HG03095 (cell line): ENCODE results near the gene RASSF1.
"Not testable (repeated sequence)": the region's sequence is repeated elsewhere in the genome, so short reads cannot be mapped to it uniquely, and the experiment has no call there.

Source experiments
- ATAC-seq: cut with Tn5 transposase; IDR thresholded peaks from one replicate; pipeline ENCODE4 v1.9.1; 2021; ENCODE audit warnings: moderate library complexity; ENCODE audit not compliant: unreplicated experiment

The RASSF1 gene

DNA sequence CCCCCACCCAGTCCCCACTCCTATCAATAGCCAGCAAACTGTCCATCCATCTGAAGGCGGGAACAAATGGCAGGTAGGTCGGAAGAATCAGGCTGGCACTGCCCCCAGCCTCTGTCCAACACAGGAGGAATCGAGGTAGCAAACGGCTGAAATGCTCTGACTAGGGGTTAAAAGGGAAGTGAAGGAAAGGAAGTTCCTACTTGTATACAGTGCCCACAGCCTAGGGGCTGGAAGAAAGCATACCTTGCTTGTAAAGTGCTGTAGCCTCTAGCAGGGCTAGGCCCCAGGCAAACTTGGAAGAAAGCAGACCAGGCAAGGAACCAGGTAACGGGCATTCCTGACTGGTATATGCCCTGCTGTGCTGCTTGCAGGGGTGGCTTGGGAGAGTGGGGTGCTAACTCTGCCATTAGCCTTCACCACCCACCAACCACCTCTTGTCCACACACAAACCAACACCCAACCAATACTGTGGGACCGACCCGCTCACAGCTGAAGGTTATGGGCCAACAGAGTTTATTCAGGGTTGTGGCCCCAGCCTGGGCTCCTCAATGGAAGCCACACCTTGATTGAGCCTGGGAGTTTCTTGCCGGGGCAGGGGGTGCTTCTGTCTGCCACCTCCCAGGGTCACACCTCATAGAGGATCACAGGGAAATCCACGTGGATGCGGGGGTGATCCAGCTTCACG is 15.0 kb downstream of the RASSF1 start:
- no peak for ATAC-seq

DNA sequence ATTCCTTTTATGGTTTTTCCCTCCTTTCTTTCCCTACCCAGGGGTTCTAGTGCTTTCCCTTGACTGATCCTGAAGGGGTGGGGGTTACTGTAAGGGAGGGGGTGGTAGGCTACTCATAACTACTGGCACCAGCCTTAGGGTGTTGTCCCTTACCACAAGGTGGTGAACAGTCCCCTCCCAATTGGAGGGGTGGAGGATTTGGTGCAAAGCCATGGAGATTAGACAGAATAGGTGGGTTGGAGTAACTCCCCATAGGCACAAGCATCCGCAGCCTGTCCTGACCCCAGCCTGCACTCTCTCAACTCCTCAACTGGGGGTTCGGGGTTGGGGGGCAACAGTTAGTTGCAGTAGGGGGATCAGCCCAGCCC is 15.5 kb downstream of the RASSF1 start:
- no peak for ATAC-seq

DNA sequence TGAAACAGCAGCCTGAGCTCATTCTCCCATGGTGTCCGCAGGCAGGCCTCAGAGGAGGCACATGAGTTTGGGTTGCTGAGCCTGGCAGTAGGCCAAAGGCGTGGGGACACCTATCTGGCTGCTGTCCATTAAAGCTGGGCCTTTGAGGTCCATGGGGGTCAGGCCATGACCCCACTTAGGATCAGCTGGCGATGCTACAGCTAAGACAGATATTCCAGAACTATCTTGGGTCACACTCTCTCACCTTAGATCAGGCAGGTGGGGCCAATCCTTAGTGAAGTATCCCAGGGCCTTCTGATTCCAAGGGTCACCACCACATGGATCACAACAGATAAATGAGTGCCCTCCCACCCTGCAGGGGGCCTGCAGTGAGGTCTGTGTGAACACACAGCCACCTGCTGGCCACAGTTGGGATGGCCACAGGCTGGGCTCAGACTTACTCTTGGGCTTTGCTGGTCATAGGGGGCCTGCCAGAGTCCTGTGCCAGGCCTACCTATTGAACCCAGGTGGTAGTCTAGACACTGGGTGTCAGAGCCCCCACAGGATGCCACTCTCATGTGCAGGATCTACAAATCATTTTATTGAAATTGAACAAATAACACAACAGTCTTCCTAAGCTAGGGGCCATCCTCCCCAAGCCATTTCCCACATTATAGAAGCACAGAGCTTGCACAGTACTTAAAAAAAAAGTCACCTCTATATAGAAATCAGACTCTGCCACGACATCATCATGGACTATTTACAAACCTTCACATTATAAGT is 16.1 kb downstream of the RASSF1 start:
- no peak for ATAC-seq

DNA sequence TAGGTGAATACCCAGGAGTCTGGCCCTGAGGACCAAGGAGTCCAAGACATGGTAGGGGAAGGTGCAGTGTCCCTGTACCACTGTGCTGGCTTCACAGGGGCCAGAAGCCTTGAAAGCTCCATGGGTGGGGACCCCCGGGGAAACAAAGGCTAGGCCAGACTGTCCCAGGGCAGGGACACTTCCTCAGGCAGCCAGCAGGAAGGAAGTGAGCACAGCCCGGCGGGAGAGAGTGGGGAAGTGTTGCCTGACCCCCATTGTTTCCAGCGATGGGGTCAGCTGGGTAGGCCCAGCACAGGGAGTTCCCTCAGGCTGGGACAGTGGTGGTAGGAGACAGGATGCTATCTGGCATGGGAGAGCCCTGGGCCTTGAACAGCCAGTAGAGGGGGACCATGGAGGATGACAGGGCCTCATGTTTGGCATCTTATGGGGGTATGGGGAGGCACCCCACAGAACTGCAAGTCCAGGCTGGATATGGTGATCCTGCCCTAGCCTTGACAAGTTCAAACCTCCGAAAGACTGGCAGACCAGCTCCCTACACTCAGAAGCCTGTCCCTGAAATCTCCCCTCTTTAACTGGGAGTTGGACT is 16.9 kb downstream of the RASSF1 start:
- ATAC-seq: no peak

DNA sequence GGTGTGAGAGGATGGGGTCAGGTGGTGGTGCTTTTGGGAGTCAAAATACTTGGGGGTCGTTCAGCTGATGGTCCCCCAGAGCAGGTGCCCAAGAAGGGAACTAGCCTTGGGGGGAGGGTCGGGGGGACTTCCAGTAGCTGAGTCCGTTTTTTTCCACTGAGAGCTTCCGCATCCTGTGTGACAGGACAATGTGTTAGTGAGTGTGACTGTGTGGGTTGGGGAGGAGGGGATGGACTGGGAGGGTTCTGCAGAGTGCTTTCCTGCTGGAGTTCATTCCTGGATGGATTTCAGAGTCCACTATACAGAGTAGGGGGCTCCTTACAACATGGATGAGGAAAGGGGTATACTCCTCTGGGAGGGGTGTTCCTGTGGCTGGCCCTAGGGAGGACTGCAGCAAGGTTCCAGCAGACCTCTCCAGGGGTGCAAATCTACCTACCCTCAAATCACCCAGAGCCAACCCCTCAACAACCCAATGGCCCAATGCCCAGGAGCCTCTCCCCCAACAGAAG is 17.5 kb downstream of the RASSF1 start:
- no peak for ATAC-seq

DNA sequence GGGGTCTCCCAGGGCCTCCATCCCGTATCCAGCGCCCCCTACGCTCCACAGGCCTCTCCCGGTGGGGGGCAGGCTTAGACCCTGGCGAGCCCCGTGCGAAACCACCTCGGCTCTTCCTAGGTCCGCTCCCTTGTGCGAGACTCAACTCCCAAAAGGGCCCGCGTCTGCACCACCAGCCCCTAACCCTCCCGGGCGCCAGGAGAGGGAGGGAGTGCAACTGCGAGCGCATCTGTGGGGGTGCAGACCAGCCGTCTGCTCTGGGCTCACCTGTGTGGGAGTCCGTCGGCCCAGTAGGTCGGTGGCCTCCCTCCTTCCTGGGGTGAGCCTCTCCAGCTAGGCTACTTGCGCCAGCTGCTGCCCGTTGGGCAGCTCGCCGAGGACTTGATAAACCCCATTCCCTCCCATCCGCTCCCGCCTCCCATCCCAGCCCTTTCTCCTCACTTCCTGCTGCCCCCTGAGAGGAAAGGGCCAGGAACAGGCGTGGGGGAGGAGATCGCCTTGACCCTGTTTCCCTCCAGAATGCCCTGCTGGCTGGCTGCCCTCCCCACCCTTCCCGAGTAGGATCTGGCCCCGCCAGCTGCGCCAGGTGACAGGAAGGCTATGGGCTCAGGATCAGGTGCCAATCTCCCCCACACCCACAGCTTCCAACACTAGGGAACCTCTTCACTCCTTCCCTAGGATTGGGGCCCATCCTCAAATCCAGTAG is 18.1 kb downstream of the RASSF1 start, which contains the start of gene HYAL2:
Gene HYAL2, minus strand, starts transcription at position 360 of the 706 bp plus-strand sequence. CDS start 2,256 bp downstream, outside the sequence.
- no peak for ATAC-seq

DNA sequence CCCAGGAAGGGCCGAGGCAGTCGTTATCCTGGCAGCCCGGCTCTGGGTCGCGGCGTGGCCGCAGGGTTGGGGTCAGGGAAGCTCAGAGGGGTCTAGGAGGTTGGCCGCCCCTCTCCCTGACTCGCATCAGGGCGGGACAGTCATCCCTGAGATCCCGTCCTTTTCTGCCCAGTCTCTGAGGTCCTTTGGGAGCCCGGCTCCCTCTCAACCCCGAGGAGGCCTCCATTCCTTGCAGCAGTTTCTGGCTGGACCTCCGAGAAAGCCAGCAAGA is 18.6 kb downstream of the RASSF1 start:
- no peak for ATAC-seq

DNA sequence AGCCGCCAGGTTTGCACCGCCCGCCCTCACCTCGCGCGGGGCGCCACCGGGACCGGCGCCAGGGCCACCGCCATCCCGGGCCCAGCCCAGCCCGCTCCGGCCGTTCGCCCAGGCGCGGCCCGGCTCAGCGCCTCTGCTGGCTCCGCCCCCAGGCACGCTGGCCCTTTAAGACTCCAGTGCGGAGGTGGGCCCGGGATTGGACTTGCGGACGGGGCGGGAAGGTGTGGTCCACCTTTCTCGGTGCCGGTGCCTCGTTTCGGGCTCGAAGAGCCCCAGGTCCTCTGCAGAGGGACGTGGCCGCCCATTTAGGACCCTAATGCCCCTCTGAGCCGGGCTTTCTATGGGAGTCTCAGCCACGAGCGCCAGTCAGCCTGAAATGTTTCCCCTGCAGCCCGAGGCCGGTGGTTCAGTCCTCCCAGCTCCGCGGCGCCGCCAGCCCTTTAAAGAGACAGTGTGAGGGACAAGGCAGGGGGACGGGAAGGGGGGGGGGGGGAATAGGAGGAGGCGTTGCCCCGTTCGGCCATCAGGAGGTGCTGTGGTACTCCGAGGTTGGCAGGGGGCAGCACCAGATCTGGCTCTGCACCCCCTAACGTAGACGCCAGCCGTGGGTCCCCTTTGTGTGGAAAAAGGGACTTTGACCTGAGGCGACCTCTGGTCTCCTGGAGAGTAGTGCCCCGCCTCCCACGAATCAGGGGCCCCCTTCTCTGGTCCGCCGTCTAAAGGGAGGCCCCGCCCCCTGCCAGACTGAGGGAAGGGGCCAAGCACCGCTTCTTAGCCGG is 19.1 kb downstream of the RASSF1 start:
- ATAC-seq: peak; percentile 75

DNA sequence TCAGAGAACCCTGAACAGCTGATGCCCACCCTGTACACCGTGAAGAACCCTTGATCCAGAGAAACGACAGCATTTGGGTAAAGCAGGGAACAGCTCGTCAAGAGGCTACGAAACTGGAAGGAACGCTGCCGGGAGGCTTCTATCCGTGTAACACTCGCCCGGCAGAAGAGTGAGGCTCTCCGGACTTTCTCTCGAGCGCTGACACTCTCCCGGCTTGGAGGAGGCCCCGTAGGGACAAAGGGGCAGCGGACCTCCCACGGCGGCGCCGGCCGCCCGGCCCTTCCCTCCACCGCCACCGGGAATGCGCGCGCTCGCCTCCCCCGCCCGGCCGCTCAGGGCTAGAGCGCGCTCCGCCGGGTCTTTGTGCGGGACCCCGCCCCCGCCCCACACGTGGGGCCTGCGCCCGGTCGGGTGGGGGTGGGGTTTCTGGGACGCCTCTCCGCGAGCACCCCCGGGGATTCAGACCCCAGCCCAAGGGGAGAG is 19.7 kb downstream of the RASSF1 start:
- peak; percentile 52 for ATAC-seq

DNA sequence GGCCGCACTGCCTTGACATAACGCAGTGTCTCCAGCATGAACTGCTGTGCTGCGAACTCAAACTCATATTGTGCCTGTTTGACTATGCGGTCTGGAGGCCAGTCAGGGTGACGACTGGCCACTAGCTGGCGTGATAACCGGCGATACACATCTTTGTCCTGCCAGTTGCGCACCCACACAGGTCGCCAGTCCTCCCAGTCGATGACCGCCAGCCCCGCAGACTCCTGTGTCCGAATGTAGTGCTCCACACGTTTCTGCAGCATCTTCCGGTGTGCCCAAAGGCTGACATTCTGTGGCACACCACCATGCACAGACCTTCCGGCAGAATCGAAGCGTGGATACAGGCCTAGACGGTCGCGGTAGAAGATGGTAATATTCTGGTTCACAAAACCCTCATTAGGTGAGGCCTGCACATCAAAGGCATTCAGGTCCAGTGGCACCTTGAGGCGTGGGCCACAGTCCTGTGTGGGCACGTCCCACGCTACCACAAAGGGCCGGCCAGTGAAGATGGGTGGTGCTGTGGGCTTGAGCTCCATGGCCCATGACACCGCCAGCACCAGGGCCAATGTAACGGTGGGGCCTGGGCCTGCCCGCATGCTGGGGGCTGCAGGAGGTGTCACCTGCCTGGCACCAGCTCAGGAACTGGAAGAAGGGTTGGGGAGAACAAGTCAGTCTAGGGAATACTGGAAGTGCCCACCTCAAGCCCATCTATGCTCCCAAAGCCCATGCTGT is 20.6 kb downstream of the RASSF1 start:
- no peak for ATAC-seq

DNA sequence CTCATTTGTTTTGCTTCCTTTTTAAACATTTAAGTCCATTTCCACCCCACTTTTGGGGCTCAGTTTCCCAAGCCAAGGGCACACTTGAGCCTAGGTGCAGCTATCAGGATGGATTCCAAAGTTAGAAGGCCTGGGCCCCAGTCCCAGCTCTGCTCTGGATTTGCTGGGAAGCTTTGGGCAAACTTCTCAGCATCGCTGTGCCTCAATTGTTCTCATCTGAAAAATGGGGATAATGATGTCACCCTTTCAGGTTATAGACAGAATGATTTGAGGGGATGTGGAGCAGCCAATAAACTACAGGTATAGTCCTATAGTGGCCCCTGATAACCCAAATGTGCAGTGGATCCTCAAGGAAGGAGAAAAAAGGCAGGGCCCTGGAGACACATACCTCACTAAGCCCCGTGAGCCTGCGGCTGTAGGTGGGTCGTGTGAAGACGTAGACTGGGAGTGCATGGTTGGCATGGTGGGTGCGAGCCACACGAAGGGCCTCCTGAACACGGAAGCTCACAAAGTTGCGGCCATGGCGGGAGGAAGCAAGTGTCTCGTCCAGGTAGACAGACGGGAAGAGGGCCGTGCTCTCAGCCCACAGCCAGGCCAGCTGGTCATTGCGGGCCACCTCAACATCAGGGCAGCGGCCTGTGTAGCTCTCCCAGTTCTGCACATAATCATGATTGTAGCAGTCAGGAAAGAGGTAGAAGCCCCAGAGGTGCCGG is 21.3 kb downstream of the RASSF1 start:
- no peak for ATAC-seq

DNA sequence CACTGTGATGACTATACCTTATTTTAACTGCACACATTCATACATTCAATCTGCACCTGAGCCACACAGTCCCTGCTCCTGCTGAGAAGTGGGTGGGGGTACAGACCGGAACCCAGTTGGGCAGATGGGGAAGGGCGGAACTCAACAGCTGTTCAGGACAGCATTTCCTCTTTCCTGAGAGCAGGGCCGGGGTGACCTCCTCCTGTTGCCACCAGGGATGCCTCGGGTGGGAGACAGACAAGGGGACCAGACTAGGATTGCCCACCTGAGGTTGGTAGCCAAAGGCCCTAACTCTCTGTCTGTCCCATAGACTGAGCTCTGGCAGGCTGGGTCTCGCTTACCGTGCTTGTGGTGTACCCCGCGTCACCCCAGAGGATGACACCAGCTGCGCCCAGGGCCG is 22.0 kb downstream of the RASSF1 start:
- ATAC-seq: no peak

DNA sequence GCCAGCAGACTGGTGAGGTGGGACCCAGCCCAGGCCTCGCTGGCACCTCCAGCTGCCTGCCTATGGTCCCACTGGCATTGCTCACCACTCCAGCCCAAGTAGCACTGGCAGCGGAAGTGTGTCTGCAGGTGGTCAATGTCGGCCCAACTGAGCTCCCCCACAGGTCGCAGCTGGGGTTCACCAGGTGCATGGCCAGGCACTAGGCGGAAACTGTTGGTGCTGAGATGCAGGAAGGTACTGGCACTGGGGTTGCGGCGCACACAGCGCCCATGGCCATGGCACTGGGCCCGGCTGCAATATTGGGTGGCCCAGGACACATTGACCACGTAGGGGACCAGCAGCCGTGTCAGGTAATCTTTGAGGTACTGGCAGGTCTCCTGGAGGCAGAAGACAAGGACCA is 22.5 kb downstream of the RASSF1 start:
- ATAC-seq: no peak

DNA sequence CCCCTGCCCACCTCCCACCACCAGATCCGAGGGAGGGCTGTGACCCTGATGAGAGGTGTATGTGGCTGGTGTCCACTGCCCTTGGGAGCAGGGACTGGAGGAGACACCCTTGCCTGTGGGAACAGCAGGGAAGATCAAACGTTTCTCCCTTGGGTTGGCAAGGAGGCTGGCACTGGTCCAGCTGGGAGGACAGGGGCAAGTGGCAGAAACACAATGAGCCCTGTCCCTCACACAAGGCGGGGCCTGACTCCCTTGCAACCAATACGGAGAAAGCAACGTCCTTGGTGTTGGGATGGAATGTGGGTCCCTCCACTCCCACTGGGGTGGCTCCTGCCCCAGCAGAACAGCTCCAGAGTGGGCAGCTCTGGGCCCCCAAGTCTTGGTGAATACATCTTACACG is 23.3 kb downstream of the RASSF1 start:
- no peak for ATAC-seq

DNA sequence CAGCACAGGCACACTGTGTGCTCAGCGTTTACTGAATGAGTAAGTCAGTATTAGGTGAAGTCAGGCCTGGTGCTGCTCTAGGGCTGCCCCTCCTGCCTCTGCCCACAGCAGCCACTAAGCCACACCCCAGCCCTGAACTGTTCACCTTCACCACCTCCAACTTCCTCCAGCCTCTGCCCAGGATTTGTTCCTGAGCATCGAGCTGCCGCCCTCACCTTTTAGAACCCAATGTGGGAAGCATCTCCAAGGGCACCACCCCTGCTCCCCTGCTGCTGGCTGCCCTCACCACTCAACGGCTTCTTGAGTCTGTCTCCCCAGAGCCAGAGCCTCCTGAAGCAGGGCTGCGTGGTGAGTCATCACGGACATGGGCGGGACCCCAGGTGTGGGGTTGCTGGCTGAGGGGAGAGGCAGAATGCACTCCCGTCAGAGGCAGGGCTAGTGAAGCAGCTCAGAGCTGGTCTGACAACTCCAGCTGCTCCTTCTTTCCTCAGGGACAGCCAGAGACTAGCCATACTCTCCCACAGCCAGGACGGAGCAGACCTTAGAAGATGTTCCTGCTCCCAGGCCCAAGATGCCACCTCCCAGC is 23.9 kb downstream of the RASSF1 start:
- ATAC-seq: no peak

DNA sequence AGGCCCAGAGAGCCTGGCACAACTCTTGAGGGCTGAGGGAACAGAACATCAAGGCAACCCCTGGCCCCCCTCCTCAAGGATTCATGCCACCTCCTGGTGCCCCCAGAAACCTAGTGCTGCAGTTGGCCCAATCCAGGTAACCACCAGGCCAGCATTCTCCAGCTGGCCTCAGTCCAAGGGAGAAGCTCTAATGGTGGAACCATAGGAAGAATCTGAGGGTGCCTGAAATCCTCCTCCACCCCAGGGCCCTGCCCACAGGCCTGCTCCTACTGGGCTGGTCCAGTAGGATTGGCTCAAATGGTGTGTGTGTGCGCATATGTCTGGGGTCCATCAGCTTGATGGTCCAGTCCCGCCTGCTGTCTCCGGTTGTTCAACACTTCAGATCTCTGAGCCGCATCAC is 25.8 kb downstream of the RASSF1 start:
- no peak for ATAC-seq

DNA sequence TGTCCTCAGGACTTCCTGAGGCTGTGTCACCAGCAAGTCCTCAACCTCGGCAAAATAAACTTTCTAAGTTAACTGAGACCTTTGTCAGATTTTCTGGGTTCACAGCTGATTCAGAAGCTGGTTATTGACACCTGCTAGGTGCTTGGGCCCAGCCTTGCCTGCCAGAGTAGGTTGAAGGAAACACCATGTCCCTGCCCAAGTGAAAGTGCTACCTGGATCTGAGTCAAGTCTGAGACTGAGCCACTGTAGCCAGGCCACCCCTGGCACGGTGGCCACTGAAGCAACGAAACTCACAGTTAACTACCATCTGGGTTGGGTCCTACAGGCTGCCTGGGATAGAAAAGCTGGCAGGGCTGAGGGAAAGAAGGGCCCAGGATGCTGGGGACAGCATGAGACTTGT is 26.3 kb downstream of the RASSF1 start:
- ATAC-seq: no peak

DNA sequence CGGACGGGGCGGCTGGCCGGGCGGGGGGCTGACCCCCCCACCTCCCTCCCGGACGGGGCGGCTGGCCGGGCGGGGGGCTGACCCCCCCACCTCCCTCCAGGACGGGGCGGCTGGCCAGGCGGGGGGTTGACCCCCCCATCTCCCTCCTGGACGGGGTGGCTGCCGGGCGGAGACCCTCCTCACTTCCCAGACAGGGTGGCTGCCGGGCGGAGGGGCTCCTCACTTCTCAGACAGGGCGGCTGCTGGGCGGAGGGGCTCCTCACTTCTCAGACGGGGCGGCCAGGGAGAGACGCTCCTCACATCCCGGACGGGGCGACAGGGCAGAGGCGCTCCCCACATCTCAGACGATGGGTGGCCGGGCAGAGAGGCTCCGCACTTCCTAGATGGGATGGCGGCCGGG is 28.6 kb downstream of the RASSF1 start:
- ATAC-seq: not testable (repeated sequence)

DNA sequence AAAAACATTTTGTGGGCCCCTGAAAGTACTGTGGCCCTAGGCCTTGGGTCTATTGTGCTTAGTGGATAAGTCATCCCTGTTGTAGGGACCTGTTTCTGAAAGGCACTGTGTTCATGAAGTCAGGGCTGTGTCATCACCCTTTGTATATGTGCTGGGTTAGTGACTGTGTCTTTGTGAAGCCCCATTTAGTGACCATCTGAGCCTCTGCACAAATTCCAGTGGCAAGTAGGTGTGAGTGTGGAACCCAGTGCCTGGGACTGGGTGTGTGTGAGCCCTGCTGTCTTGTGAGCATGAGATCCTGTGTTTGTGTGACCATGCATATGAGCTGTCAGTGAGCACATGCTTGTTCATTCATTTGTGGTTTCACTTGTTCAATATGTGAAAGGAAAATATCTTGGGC is 36.0 kb downstream of the RASSF1 start:
- ATAC-seq: no peak
